ENCODE data around the gene MT1H.

MT1H gene

GRCh38 chr16:56636616-56637413 lies 32.8 kb upstream of the MT1H start:
- DNase-seq = no peak

GRCh38 chr16:56637814-56638750 lies 31.5 kb upstream of the MT1H start, which contains the start of gene MT1A:
Gene MT1A (plus strand): TSS chr16:56638666. CDS start chr16:56638739, 73 bp downstream.
- DNase-seq = no peak

GRCh38 chr16:56639045-56639444 lies 30.6 kb upstream of the MT1H start:
- no peak for DNase-seq

DNA sequence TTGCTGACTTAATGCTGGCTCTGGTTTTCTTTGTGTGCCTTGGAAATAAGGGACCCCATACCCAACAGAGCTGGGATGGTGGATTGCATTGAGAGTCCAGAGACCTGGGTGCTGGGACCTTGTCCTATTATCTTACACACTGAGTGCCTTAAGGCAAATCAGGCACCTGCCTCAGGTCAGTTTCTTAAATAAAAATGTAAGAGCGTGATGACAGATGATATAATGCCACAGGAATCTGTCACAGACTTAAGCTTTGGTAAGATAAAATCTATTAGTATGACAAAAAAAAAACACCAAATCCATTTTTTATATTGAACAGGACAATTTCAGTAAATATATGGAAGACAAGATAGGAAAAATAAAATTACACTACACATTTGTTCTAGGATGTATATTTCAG lies 29.5 kb upstream of the MT1H start:
- DNase-seq = no peak

- DNase-seq = no peak
Observed at GRCh38 chr16:56641166-56641565, 28.4 kb upstream of the MT1H start.

GRCh38 chr16:56643080-56643778 lies 26.4 kb upstream of the MT1H start:
- DNase-seq = no peak

DNA sequence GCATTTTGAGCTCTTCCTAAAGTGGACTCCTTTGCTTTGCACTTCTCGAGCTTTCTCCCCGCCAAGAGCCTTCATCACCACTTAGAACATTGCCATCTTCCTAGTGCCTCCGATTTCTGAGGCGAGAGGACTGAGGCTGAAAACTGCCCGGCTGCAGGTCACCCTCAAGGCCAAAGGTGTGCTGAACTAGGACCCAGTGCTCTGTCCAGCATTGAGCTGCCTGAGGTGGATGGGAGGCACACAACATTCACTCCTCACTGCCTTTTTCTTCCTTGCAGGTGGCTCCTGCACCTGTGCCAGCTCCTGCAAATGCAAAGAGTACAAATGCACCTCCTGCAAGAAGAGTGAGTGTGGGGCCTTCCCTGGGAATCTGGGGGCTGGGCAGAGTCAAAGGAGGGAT lies 25.8 kb upstream of the MT1H start:
- DNase-seq = no peak

GRCh38 chr16:56645311-56645710 lies 24.3 kb upstream of the MT1H start:
- DNase-seq = no peak

DNA sequence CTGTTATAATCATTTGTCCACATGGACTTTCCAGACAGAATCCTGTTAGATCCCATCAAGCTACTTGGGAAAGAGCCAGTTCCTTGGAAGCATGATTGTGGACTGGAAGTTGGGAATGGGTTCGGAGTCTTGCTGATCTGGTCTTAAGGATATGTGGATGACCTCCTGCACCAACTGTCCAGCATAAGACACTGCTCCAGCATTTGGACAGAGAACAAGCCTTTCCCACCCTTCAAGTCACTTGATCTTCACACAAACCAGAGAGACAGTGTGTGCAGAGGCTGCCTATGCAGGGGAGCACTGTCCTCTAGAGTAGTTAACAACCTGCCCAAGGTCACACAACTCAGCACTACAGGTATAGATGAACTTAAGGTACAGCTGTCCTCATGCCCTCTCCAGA lies 23.8 kb upstream of the MT1H start:
- no peak for DNase-seq

DNA sequence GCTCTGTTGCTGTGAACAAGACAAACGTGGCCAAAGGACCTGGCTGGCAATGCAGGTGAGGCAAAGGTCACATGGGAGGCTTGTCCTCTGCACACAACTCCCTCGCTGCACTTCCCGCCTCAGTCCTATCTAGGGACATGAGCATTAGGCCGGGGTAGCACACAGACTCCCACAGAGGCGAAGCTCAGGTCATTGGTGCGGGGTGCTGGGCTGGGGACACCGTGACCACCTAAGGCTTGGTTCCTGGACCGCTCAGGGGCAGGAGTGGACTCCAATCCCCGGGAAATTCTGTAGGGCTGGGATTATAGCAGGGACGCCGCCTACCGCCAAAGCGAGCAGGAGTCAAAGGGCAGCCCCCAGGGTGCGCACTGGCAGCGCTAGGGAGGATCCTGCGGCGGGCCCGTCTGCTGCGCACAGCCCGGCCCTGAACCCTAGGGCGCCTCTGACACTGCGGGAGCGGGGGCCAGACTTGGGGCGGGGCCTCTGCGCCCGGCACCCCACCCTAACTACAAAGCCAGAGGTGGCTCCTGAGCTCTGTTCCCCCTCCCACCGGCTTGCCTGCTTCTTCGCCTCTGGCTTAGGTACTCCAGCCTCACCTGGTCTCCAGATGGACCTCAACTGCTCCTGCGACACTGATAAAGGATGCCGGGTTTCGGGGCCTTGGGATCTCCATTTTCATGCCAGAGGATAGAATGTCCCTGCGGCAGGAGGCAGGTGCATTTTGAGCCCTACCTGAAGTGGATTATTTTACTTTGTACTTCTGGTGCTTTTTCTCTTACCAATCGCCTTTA lies 21.8 kb upstream of the MT1H start:
- no peak for DNase-seq

GRCh38 chr16:56649271-56649670 lies 20.3 kb upstream of the MT1H start:
- DNase-seq = no peak

DNA sequence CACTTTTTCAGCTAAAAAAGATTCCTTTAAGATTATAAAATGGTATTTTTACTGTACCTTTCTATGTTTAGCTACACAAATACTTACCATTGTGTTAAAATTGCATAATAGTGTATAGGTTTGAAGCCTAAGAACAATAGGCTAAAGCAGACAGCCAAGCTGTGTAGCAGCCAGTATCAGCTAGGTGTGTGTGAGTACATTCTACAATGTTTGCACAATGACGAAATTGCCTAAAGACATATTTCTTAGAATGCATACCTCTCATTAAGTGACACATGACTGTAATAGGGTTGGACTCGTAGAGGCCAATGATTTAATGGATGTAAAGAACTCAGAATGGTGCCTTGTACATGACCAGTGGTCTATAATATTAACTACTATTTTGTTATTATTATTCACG lies 19.8 kb upstream of the MT1H start:
- no peak for DNase-seq

- no peak for DNase-seq
Observed at GRCh38 chr16:56651586-56651985, 18.0 kb upstream of the MT1H start, which contains the start of gene MT1B. Gene MT1B (plus strand): TSS chr16:56651886. CDS start chr16:56651954, 68 bp downstream.

DNA sequence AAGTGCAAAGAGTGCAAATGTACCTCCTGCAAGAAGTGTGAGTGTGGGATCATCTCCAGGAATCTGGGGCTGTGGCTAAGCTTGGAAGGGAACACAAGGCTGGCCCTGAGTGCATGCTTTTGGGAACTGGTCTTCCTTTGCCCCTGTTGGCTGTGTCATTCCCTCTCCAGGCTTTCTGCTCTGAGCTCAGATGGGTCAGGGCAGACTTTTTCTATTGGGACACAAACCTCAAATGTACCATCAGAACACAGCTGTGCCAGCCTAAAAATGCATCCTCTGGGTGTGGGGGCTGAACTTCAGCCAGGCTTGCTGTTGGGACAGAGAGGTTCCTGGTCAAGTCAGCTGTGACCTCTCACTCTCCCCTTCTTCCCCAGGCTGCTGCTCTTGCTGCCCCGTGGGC lies 17.0 kb upstream of the MT1H start:
- DNase-seq = no peak

DNA sequence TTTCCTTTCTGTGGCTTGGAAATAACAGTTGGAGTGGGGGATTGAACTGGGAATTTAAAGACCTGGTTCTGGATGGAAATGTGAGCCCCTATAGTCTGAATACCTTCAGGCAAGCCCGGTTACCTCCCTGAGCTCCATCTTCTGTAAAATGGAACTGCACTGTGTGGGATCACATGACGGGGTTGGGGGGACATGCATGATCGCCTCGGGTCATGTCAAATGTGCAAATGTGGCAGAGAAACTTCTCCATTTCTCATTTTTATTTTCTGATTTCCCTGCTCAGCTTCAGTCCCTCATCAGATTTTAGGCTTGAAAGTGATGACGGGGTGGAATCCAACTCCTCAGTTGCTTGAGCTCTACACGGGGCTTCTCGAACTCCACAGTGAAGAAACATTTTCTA lies 16.4 kb upstream of the MT1H start:
- no peak for DNase-seq

GRCh38 chr16:56657555-56658326 lies 11.9 kb upstream of the MT1H start, which contains the start of gene MT1F:
Gene MT1F (plus strand): TSS chr16:56657959. CDS start chr16:56658059, 100 bp downstream.
- peak; percentile 28 for DNase-seq

- DNase-seq = no peak
Observed at GRCh38 chr16:56658327-56658875, 11.2 kb upstream of the MT1H start.

- no peak for DNase-seq
Observed at GRCh38 chr16:56662357-56663354, 7.0 kb upstream of the MT1H start.

DNA sequence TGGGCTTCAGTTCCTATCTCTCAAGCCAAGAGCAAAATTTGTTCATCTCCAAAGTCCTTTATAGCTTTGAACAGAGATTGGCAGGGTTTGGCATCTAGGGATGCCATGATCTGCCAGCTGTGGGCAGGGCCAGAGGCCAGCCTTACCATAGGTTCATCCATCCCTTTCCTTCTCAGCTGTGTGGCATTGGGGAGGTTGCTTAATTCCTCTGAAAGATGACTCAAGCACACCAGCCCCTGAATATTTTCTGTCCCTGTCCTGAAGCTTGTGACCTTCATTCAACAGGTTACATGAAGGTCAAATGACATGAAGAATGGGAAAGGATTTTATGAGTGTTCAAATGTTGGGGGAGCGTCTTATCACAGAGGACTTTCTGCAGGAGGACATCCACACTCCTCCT lies 5.1 kb upstream of the MT1H start:
- no peak for DNase-seq
